Measurements from ENCODE around the gene FBXW12. TPM values are rescaled to one million over a fixed set of nuclear protein-coding genes. Genes with fewer than 3 reads are reported as not detected.

Gene FBXW12
- total and polyA plus RNA-seq, 2 donors (not counting 3 experiments of a cell fraction or from before 2014, with no cell fraction given), result not detected

DNA sequence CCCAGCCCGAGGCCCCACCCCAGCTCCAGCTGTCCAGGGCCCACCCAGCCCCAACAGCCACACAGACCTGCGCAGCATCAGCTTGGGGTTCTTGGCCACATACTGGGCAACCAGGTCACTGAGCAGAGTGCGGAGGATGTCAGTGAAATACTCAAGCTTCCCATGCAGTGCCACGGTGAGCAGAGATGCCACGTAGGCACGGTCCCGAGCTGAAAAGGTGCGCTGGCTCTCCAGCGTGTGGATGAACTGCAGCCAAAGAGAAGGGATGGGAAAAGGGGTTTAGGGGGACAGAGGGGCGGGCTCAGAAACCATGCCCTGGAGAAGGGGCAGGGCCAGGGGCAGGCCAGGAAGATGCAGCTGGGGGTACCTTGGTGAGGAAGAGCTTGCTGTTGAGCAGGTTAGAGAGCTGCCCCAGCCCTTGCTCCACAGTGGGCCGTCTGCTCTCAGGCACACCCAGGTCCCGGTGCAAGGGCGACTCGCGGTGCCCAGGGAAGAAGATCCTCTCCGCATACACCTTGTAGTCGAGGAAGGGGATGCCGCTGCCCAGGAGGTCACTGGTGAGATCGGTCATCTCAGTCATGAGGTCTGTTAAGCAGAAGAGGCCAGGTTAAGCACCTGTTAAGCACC is 40.5 kb downstream of the FBXW12 start:
- TF ChIP-seq, protein P1, sequence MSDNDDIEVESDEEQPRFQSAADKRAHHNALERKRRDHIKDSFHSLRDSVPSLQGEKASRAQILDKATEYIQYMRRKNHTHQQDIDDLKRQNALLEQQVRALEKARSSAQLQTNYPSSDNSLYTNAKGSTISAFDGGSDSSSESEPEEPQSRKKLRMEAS (IDR thresholded peaks at IDR 0.05; ENCODE audit: insufficient read depth, insufficient read length), result no peak
- TF ChIP-seq, protein P2, sequence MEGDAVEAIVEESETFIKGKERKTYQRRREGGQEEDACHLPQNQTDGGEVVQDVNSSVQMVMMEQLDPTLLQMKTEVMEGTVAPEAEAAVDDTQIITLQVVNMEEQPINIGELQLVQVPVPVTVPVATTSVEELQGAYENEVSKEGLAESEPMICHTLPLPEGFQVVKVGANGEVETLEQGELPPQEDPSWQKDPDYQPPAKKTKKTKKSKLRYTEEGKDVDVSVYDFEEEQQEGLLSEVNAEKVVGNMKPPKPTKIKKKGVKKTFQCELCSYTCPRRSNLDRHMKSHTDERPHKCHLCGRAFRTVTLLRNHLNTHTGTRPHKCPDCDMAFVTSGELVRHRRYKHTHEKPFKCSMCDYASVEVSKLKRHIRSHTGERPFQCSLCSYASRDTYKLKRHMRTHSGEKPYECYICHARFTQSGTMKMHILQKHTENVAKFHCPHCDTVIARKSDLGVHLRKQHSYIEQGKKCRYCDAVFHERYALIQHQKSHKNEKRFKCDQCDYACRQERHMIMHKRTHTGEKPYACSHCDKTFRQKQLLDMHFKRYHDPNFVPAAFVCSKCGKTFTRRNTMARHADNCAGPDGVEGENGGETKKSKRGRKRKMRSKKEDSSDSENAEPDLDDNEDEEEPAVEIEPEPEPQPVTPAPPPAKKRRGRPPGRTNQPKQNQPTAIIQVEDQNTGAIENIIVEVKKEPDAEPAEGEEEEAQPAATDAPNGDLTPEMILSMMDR (IDR thresholded peaks at IDR 0.05; ENCODE audit: extremely low read depth in 1 of 2, insufficient read depth in 1 of 2, low read depth in 1 of 2, low read length in 2 of 2), result no peak
- TF ChIP-seq JUN (IDR thresholded peaks at IDR 0.05; ENCODE audit: borderline replicate concordance, insufficient read depth, insufficient read length, low read depth), result no peak
- TF ChIP-seq EZH2 (IDR thresholded peaks at IDR 0.05; ENCODE audit: borderline replicate concordance, low read depth, low read length, severe bottlenecking), result no peak
- TF ChIP-seq MYC (IDR thresholded peaks at IDR 0.05; ENCODE audit: low read depth, low read length), result no peak
- Histone ChIP-seq H3K36me3 (ENCODE audit: control insufficient read depth in 2 of 2, extremely low read depth in 1 of 2, insufficient read depth in 2 of 2, low read length in 2 of 2) (peaks cover 0 to 36% of the 10 kb centered on the region in 2 experiments), H3K9me3 (replicated peaks; ENCODE audit: control insufficient read depth, insufficient read depth, low read length) (no peaks in the 10 kb centered on the region), H3K27me3 (ENCODE audit: control insufficient read depth in 2 of 2, insufficient read depth in 2 of 2, low read length in 2 of 2) (no peaks in the 10 kb centered on the region), H3K27ac (ENCODE audit: insufficient read depth, low read depth, low read length) (no peak overlapping the region), H2AFZ (ENCODE audit: low read depth, low read length) (no peak overlapping the region), H3K4me2 (ENCODE audit: insufficient read depth, low read length) (no peak overlapping the region), H4K20me1 (replicated peaks; ENCODE audit: control insufficient read depth, extremely low read depth, insufficient read depth, low read length) (no peaks in the 10 kb centered on the region), H3K4me1 (ENCODE audit: control insufficient read depth, extremely low read depth, insufficient read depth, low read length) (no peaks in the 10 kb centered on the region), H3K4me3 (replicated peaks in 1 of 3; ENCODE audit: insufficient read depth in 1 of 3, low read depth in 1 of 3, low read length in 3 of 3) (no peak overlapping the region), H3K9me1 (replicated peaks; ENCODE audit: control insufficient read depth, extremely low read depth, insufficient read depth, low read length) (no peaks in the 10 kb centered on the region), H3K9ac (replicated peaks; ENCODE audit: extremely low read depth, insufficient read depth, low read length) (no peak overlapping the region), H3K79me2 (ENCODE audit: control insufficient read depth, insufficient read depth, low read length) (no peaks in the 10 kb centered on the region)
- DNase-seq (ENCODE audit: low read depth, low spot score) (no peak), FAIRE-seq (no peak)
- POLR2A ChIA-PET, result no interaction called here
- TSS peak; percentile 17 for BruUV-seq (replicated peaks)
- dilution Hi-C loops (cut with MboI; ENCODE audit: extremely low pct_ligation_motif_present, low sequenced_read_pairs), result no loop called here
- intact Hi-C loops (cut with micrococcal nuclease), result no loop called here
- CTCF ChIA-PET, result interaction anchor here (1.4 to 4.3 kb wide), 3 partner anchors 12 to 24 kb away, joined by 8 to 13 read pairs (median 12); no protein-coding TSS in a partner anchor
